Prostate gland (tissue), 2 donors: ENCODE results near the gene MED12L.

Source experiments
- POLR2A ChIP-seq: fragments of 450-650 bp; IDR thresholded peaks from one replicate; pipeline ENCODE4 v1.6.1; 2016; ENCODE audit warnings: antibody characterized with exemption, mild to moderate bottlenecking
- TF ChIP-seq, protein P1 (sequence below), 4 experiments: fragments of 200-600 bp in 2 of 4; fragments of 450-650 bp in 2 of 4; sonication (generic) in 2 of 4; IDR thresholded peaks; 1 replicate in 3 of 4; 2 replicates in 1 of 4; pipeline ENCODE4 v1.5.1; 2016 to 2019; ENCODE audit warnings: antibody characterized with exemption in 4 of 4, mild to moderate bottlenecking in 2 of 4, moderate library complexity in 2 of 4

DNA sequence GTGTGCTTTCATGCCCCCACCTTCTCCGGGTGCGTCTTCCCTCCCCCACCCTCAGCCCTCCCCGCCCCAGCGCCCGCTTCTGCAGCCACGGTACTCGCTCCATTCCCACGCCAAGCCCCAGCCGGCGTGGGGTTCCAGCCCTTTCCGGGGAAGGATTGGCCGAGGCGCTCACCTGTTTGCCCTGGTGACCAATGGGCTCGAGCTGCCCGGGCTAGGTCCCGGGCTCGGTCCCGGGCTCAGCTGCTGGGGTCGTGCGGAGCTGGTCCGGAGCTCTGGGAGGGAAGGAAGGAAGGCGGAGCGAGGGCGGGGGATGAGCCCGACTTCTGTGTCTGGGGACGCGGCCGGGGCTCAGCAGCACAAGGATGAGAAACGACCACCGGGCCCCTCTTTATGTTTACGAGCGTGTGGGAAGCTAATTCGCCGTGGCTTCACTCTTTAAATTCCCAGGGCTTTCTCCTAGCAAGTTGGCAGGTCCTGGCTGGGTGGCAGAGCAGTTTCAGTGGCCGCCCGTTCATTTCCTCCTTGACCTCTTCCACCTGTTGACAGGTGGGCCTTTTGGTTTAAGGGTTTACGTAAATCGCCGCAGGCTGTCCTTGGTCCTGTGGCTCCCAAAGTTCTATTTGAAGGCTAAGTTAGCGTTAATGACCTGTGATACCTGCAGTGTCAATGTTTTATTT is 375.4 kb downstream of the MED12L start, which contains the start of gene IGSF10:
- TF ChIP-seq, protein P1, sequence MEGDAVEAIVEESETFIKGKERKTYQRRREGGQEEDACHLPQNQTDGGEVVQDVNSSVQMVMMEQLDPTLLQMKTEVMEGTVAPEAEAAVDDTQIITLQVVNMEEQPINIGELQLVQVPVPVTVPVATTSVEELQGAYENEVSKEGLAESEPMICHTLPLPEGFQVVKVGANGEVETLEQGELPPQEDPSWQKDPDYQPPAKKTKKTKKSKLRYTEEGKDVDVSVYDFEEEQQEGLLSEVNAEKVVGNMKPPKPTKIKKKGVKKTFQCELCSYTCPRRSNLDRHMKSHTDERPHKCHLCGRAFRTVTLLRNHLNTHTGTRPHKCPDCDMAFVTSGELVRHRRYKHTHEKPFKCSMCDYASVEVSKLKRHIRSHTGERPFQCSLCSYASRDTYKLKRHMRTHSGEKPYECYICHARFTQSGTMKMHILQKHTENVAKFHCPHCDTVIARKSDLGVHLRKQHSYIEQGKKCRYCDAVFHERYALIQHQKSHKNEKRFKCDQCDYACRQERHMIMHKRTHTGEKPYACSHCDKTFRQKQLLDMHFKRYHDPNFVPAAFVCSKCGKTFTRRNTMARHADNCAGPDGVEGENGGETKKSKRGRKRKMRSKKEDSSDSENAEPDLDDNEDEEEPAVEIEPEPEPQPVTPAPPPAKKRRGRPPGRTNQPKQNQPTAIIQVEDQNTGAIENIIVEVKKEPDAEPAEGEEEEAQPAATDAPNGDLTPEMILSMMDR (IDR thresholded peaks at IDR 0.05), result no peak
- TF ChIP-seq POLR2A, result no peak
